HG02938 (cell line): ENCODE results near the gene PDLIM5.
"Not testable (repeated sequence)": the region's sequence is repeated elsewhere in the genome, so short reads cannot be mapped to it uniquely, and the experiment has no call there.

Source experiments
- ATAC-seq: cut with Tn5 transposase; IDR thresholded peaks from one replicate; pipeline ENCODE4 v1.9.1; 2021; ENCODE audit warnings: mild to moderate bottlenecking, moderate library complexity; ENCODE audit not compliant: unreplicated experiment

The PDLIM5 gene

GRCh38 chr4:94461506-94461905 is 9.8 kb downstream of the PDLIM5 start:
- ATAC-seq, result no peak

- no peak for ATAC-seq
Observed at GRCh38 chr4:94462572-94462971, 10.8 kb downstream of the PDLIM5 start.

- ATAC-seq, result no peak
Observed at GRCh38 chr4:94463771-94464170, 12.0 kb downstream of the PDLIM5 start.

- ATAC-seq, result no peak
Observed at GRCh38 chr4:94466371-94466770, 14.6 kb downstream of the PDLIM5 start.

- ATAC-seq, result no peak
Observed at GRCh38 chr4:94466923-94467322, 15.2 kb downstream of the PDLIM5 start.

GRCh38 chr4:94468093-94468769 is 16.5 kb downstream of the PDLIM5 start:
- no peak for ATAC-seq

GRCh38 chr4:94469221-94469784 is 17.6 kb downstream of the PDLIM5 start:
- ATAC-seq, result no peak

- no peak for ATAC-seq
Observed at GRCh38 chr4:94470132-94470531, 18.4 kb downstream of the PDLIM5 start.

GRCh38 chr4:94470782-94471181 is 19.0 kb downstream of the PDLIM5 start:
- ATAC-seq, result not testable (repeated sequence)

- no peak for ATAC-seq
Observed at GRCh38 chr4:94472056-94472826, 20.5 kb downstream of the PDLIM5 start.

GRCh38 chr4:94475050-94475449 is 23.3 kb downstream of the PDLIM5 start:
- ATAC-seq, result no peak

GRCh38 chr4:94475794-94476193 is 24.1 kb downstream of the PDLIM5 start:
- ATAC-seq, result no peak

- ATAC-seq, result no peak
Observed at GRCh38 chr4:94477227-94477626, 25.5 kb downstream of the PDLIM5 start.

GRCh38 chr4:94478805-94479204 is 27.1 kb downstream of the PDLIM5 start:
- ATAC-seq, result not testable (repeated sequence)

GRCh38 chr4:94479358-94480141 is 27.8 kb downstream of the PDLIM5 start:
- no peak for ATAC-seq

GRCh38 chr4:94480362-94480951 is 28.7 kb downstream of the PDLIM5 start:
- ATAC-seq, result no peak

GRCh38 chr4:94483895-94484294 is 32.2 kb downstream of the PDLIM5 start:
- ATAC-seq, result no peak

- no peak for ATAC-seq
Observed at GRCh38 chr4:94484818-94485217, 33.1 kb downstream of the PDLIM5 start.

GRCh38 chr4:94486372-94486801 is 34.6 kb downstream of the PDLIM5 start:
- no peak for ATAC-seq

GRCh38 chr4:94488670-94489069 is 36.9 kb downstream of the PDLIM5 start:
- ATAC-seq, result no peak

GRCh38 chr4:94489098-94489497 is 37.4 kb downstream of the PDLIM5 start:
- ATAC-seq, result no peak
